Mesodermal cell (in vitro differentiated cells): ENCODE results near the gene IGFBP3.

Source experiments
- H3K27ac ChIP-seq: 2 replicates; pipeline ENCODE4 v1.7.0; 2013; ENCODE audit warnings: mild to moderate bottlenecking, low read depth, low read length, moderate library complexity; ENCODE audit not compliant: severe bottlenecking
- H3K36me3 ChIP-seq: 2 replicates; pipeline ENCODE4 v1.7.1; 2013; ENCODE audit warnings: mild to moderate bottlenecking, low read length, moderate library complexity; ENCODE audit not compliant: control insufficient read depth, insufficient read depth
- H3K4me1 ChIP-seq: one replicate; pipeline ENCODE4 v1.7.1; 2013; ENCODE audit warnings: mild to moderate bottlenecking, low read length; ENCODE audit not compliant: insufficient read depth, control insufficient read depth, poor library complexity, severe bottlenecking
- H3K4me3 ChIP-seq: 2 replicates; pipeline ENCODE4 v1.7.0; 2013; ENCODE audit warnings: low read length, control low read depth, mild to moderate bottlenecking; ENCODE audit not compliant: insufficient read depth, poor library complexity, severe bottlenecking; ENCODE audit errors: extremely low read depth
- H3K9me3 ChIP-seq: 2 replicates; pipeline ENCODE4 v1.7.1; 2013; ENCODE audit warnings: mild to moderate bottlenecking, low read length, moderate library complexity; ENCODE audit not compliant: control insufficient read depth
- WGBS, 2 experiments: methylation state at CpG; one replicate each; pipeline ENCODE4 v1.1.5; 2013; ENCODE audit warnings: missing lambda C conversion rate in 2 of 2; ENCODE audit not compliant: insufficient coverage in 2 of 2; 5-methylcytosine and 5-hydroxymethylcytosine counted together

The IGFBP3 gene

DNA sequence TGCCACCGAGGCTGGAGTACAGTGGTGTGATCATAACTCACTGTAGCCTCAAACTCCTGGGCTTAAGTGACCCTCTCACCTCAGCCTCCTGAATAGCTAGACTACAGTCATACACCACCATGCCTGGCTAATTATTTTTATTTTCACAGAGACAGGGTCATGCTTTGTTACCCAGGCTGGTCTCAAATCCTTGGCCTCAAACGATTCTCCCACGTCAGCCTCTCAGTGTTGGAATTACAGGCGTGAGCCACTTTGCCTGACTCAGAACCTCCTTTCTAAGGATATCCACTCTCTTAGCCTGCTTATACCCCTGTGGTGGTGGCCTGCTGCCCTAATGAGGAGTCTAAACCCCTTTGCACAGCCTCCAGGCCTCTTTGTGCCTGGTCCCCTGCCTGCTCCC is 36.9 kb downstream of the IGFBP3 start:
- Histone ChIP-seq H3K36me3 (no peaks in the 10 kb centered on the region), H3K27ac (no peak overlapping the region), H3K4me3 (no peak overlapping the region), H3K4me1 (peaks cover 3% of the 10 kb centered on the region), H3K9me3 (no peaks in the 10 kb centered on the region)
- WGBS, 2 experiments, result 73 to 92% methylated on average over 4 of the region's 4 CpGs

DNA sequence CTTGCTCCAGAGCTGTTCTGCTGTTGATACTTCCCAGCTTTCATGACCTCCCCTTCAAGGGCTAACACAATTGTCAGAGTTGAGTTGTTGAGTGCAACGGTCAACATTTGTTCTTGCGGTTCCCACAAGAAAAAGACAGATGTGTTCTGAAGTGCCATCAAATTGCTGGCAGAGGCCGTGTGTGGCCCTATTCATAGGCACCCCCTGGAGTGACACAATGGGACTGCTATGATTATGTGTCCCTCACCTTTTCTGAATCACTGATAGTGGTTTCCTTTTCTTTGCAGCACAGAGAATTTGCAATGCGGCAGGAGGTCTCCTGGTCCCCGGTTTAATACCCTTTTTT is 38.6 kb downstream of the IGFBP3 start:
- no peak overlapping the region for H3K4me3 ChIP-seq
- peaks cover 3% of the 10 kb centered on the region for H3K4me1 ChIP-seq
- H3K27ac ChIP-seq, result no peak overlapping the region
- no peaks in the 10 kb centered on the region for H3K36me3 ChIP-seq
- 60 to 74% methylated on average over 5 of the region's 5 CpGs for WGBS, 2 experiments
- peaks cover 10% of the 10 kb centered on the region for H3K9me3 ChIP-seq

DNA sequence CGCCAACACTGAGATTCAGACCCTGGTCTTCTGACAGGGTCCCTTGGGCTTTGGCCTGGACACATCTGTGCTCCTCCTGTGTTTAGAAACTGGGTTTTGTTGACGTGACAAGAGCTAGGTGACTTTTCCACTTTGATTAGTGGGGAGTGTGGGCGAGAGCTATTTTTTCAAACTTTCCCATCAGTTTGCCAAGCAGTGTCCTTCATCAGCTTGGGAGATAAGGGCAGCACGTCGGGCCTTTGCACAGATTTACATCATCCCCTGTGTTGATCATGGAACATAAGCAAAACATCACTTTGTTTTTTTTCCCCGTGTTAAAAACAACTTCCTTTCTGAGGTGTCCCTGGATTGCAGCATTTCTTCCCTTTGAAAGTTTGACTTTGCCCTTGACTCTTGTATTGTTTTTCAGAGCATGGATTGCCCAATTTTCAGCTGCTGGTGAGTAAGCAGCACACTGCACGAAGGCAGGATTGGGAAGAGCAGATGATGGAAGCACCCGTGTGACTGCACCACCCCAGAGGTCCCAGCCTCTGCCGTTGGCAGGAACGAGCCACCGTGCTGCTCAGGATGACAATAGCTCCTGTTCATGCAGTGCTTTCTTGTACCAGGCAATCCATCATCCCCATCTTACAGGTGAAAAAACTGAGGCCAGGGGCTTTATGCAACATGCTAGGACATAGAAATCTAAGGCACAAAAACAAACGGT is 39.2 kb downstream of the IGFBP3 start:
- Histone ChIP-seq H3K27ac (no peak overlapping the region), H3K4me1 (peaks cover 3% of the 10 kb centered on the region), H3K36me3 (no peaks in the 10 kb centered on the region), H3K9me3 (peaks cover 10% of the 10 kb centered on the region), H3K4me3 (no peak overlapping the region)
- 89 to 90% methylated on average over 12 of the region's 12 CpGs for WGBS, 2 experiments

DNA sequence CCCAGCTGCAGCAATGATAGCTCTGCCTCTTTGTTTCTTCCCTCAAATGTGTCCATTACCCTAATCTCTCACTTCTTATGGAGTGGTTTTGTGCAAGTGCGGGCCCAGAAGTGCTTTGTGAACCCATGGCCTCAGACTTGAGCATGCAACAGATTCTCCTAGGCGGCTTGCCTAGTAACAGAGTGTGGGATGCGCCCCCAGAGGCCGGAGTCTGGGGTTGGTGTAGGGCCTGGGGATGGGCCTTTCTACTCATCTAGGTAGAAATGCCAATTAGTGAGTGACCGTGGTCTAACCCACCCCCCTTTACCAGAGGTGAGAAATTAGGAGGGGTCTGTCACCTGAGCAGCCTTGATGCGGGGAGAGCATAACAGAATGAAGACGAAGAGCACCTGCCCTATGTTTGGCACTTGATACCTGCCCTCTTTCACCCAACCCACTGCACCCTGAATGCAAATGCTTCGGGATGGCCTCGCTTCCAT is 39.8 kb downstream of the IGFBP3 start:
- Histone ChIP-seq H3K9me3 (peaks cover 10% of the 10 kb centered on the region), H3K4me3 (no peak overlapping the region), H3K36me3 (no peaks in the 10 kb centered on the region), H3K27ac (no peak overlapping the region), H3K4me1 (peaks cover 3% of the 10 kb centered on the region)
- WGBS, 2 experiments, result 86 to 93% methylated on average over 8 of the region's 9 CpGs

DNA sequence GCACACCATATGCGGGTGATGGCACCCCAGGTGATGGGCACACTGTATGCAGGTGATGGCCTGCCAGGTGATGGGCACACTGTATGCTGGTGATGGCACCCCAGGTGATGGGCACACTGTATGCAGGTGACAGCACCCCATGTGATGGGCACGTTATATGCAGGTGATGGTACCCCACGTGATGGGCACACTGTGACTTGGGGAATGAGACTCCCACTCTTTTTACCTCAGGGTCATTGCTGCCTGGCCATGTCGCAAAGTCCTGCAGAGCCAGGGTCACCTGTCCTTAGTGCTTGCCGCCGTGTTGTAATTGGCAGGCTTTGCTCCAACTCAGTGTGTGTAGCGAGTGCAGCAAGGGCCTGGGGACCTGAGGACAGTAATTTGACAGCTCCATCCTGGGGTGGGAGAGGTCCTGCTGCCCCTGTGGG is 40.6 kb downstream of the IGFBP3 start:
- no peak overlapping the region for H3K4me3 ChIP-seq
- WGBS, 2 experiments, result 86 to 92% methylated on average over 6 to 7 of the region's 7 CpGs
- peaks cover 10% of the 10 kb centered on the region for H3K9me3 ChIP-seq
- H3K36me3 ChIP-seq, result no peaks in the 10 kb centered on the region
- no peak overlapping the region for H3K27ac ChIP-seq
- peaks cover 3% of the 10 kb centered on the region for H3K4me1 ChIP-seq

DNA sequence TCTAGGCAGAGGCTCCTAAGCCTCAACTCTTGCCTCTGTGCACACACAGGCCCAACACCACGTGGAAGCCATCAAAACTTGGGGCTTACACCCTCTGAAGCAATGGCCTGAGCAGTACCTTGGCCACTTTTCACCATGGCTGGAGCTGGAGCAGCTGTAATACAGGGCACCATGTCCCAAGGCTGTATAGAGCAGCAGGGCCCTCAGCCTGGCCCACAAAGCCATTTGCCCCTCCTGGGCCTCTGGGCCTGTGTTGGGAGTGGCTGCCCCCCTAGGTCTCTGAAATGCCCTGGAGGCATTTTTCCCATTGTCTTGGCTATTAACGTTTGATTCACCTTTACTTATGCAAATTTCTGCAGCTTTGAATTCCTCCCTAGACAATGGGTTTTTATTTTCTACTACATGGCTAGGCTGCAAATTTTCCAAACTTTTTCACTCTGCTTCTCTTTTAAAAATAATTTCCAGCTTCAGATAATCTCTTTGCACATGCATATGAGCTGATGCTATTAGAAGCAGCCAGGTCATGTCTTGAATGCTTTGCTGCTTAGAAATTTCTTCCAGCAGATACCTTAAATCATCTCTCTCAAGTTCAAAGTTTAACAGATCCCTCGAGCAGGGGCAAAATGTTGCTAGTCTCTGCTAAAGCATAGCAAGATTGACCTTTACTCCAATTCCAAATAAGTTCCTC is 42.5 kb downstream of the IGFBP3 start:
- H3K36me3 ChIP-seq, result no peaks in the 10 kb centered on the region
- H3K4me1 ChIP-seq, result peaks cover 4% of the 10 kb centered on the region
- no peak overlapping the region for H3K27ac ChIP-seq
- peaks cover 10% of the 10 kb centered on the region for H3K9me3 ChIP-seq
- H3K4me3 ChIP-seq, result no peak overlapping the region
- WGBS, 2 experiments, result 48 to 53% methylated on average over 3 of the region's 3 CpGs

DNA sequence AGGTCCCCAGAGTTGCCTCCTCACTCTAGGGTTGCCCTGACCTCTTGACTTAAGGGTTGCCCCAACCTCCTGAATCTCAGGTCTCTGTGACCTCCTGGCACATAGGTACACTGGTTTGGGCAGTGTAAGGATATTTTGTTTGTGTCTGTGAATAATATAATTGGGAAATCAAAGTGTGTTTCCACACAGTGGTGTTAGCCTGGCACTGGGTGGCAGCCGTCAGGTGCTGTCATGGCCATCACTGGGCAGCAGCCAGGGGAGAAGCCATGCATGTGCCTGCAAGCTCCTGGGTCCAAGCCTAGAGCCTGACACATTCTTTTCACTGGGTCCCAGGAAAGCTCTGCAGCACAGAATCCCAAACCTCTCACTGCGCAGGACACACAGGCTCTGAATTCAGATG is 44.6 kb downstream of the IGFBP3 start:
- H3K36me3 ChIP-seq, result no peaks in the 10 kb centered on the region
- H3K27ac ChIP-seq, result no peak overlapping the region
- no peak overlapping the region for H3K4me3 ChIP-seq
- peaks cover 4% of the 10 kb centered on the region for H3K4me1 ChIP-seq
- WGBS, 2 experiments, result 94 to 100% methylated on average over 2 of the region's 2 CpGs
- peaks cover 10% of the 10 kb centered on the region for H3K9me3 ChIP-seq

DNA sequence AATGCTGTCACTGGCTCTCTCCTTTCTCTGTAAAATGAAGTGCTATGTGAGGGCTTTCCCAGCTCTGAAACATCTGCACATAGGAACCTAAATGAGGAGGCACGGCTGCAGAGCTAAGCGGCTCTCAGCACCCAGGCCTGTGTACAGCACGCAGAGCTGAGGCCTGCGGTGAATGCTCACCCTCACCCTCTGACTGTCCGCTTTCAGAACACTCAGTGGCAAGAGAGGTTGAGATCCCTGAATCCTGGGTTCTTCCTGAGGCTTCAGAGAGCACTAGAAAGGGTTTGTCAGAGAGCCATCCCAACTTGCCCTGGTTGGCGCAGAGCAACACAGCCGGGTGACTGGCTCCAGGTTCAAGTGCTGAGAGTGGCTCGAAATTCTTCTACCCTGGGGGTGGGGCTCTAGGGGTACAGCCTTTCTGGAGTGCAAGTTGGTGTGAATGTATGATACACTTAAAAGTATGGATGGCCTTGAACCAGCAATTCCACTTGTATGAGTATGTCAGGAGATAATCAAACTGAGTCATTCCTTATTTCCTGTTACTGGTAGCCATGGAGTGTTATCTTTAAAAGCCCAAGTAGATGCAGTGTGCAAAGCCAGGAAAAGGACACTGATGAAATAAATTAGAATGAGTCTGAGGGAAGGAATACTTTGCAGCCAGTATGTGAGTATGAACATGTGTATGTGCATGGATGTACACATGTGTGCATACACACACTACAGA is 46.5 kb downstream of the IGFBP3 start:
- H3K36me3 ChIP-seq, result no peaks in the 10 kb centered on the region
- no peak overlapping the region for H3K4me3 ChIP-seq
- peaks cover 10% of the 10 kb centered on the region for H3K9me3 ChIP-seq
- 92 to 95% methylated on average over 8 of the region's 8 CpGs for whole genome bisulfite sequencing, 2 experiments
- no peak overlapping the region for H3K27ac ChIP-seq
- H3K4me1 ChIP-seq, result peaks cover 4% of the 10 kb centered on the region

DNA sequence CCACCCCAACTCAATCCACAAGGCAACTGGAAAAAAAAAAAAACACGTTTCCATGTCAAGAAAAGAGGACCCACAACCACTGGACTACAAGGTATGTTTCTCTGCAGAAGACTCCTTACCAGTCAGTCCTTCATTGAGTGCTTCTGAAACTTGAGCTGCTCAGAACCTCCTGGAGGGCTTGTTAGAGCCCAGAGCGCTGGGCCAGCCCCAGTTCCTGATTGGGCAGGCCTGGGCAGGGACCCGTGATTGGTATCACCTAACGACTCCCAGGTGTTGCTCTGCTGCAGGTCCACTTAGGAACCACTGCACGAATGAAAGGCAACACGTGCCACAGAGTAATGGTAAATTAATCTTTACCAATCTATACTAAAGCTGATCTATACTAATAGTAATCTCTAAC is 47.7 kb downstream of the IGFBP3 start:
- WGBS, 2 experiments, result 81 to 87% methylated on average over 4 of the region's 6 CpGs
- peaks cover 4% of the 10 kb centered on the region for H3K9me3 ChIP-seq
- peaks cover 4% of the 10 kb centered on the region for H3K4me1 ChIP-seq
- no peaks in the 10 kb centered on the region for H3K36me3 ChIP-seq
- H3K4me3 ChIP-seq, result no peak overlapping the region
- H3K27ac ChIP-seq, result no peak overlapping the region

DNA sequence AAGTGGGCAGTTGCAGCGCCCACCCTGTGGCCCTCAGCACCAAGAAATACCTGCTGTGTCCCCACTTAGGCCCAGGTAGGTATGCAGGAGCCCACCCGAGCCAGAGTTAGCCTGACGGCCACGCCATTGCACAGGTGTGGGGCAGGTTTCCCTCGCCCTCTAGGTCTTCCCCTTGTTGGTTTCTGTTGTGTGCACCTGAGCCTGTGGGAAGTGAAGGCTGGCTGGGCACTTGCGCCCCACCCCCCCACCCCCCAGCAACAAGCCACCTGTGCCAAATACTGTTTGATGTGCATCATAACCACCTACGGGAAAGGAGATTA is 48.1 kb downstream of the IGFBP3 start, which contains the start of gene CCDC201:
Gene CCDC201, minus strand, starts transcription at position 48 of the 320 bp plus-strand sequence. CDS start 75 bp downstream, outside the sequence.
- Histone ChIP-seq H3K9me3 (no peaks in the 10 kb centered on the region), H3K36me3 (no peaks in the 10 kb centered on the region), H3K4me1 (peaks cover 4% of the 10 kb centered on the region), H3K27ac (no peak within 1 kb of the TSS), H3K4me3 (no peak within 1 kb of the TSS)
- WGBS, 2 experiments, result 89 to 96% methylated on average over 4 of the region's 7 CpGs
